Astrocyte (in vitro differentiated cells and primary cell): ENCODE measurements around the gene ITGA1. TPM values are rescaled to one million over a fixed set of nuclear protein-coding genes. Genes with fewer than 3 reads are reported as not detected.

Source experiments
- DNase-seq: peaks from one replicate; pipeline ENCODE4 v3.0.0-alpha.2; 2010; ENCODE audit warnings: low read depth
- FAIRE-seq: peaks from 2 replicates; lab custom pipeline; 2011; peaks lifted over from hg19 to GRCh38; lab: Jason Lieb, UNC
- H2AFZ ChIP-seq: 2 replicates; pipeline ENCODE4 v1.6.0; 2012; ENCODE audit warnings: low read depth, low read length, inconsistent platforms
- H3K27ac ChIP-seq: 2 replicates; pipeline ENCODE4 v1.5.1; 2011; ENCODE audit warnings: low read depth, low read length, inconsistent platforms
- H3K27me3 ChIP-seq: 2 replicates; pipeline ENCODE4 v1.6.0; 2011; ENCODE audit warnings: low read length, inconsistent platforms; ENCODE audit not compliant: insufficient read depth
- H3K36me3 ChIP-seq: 2 replicates; pipeline ENCODE4 v1.5.1; 2011; ENCODE audit warnings: low read length, inconsistent platforms; ENCODE audit not compliant: insufficient read depth
- H3K4me1 ChIP-seq: 2 replicates; pipeline ENCODE4 v1.5.1; 2011; ENCODE audit warnings: low read length, inconsistent platforms; ENCODE audit not compliant: insufficient read depth
- H3K4me2 ChIP-seq: 2 replicates; pipeline ENCODE4 v1.6.0; 2012; ENCODE audit warnings: low read length, inconsistent platforms
- H3K4me3 ChIP-seq: 2 replicates; pipeline ENCODE4 v1.5.1; 2011; ENCODE audit warnings: low read depth, mild to moderate bottlenecking, low read length, inconsistent platforms; ENCODE audit not compliant: insufficient read depth
- H3K79me2 ChIP-seq: 2 replicates; pipeline ENCODE4 v1.6.0; 2012; ENCODE audit warnings: mild to moderate bottlenecking, low read length, inconsistent platforms; ENCODE audit not compliant: insufficient read depth
- H3K9ac ChIP-seq: 2 replicates; pipeline ENCODE4 v1.6.0; 2012; ENCODE audit warnings: mild to moderate bottlenecking, low read length, inconsistent platforms
- H3K9me3 ChIP-seq: 2 replicates; pipeline ENCODE4 v1.5.1; 2012; ENCODE audit warnings: low read depth, mild to moderate bottlenecking, low read length, inconsistent platforms; ENCODE audit not compliant: insufficient read depth
- H4K20me1 ChIP-seq: 2 replicates; pipeline ENCODE4 v1.6.0; 2012; ENCODE audit warnings: low read length, inconsistent platforms; ENCODE audit not compliant: insufficient read depth
- H3K27ac Mint-ChIP-seq: one replicate; pipeline ENCODE4 v1.8.0; 2021; ENCODE audit warnings: mild to moderate bottlenecking, mixed read lengths; ENCODE audit not compliant: unreplicated experiment
- H3K27me3 Mint-ChIP-seq: one replicate; pipeline ENCODE4 v1.8.0; 2021; ENCODE audit warnings: low read depth, mixed read lengths; ENCODE audit not compliant: unreplicated experiment
- H3K36me3 Mint-ChIP-seq: one replicate; pipeline ENCODE4 v1.8.0; 2021; ENCODE audit warnings: low read depth, mixed read lengths; ENCODE audit not compliant: unreplicated experiment
- H3K4me1 Mint-ChIP-seq: one replicate; pipeline ENCODE4 v1.8.0; 2021; ENCODE audit warnings: low read depth, mixed read lengths; ENCODE audit not compliant: unreplicated experiment
- H3K4me3 Mint-ChIP-seq: one replicate; pipeline ENCODE4 v1.8.0; 2021; ENCODE audit warnings: mild to moderate bottlenecking, moderate library complexity, mixed read lengths; ENCODE audit not compliant: unreplicated experiment
- H3K9me3 Mint-ChIP-seq: one replicate; pipeline ENCODE4 v1.8.0; 2021; ENCODE audit warnings: mild to moderate bottlenecking, mixed read lengths; ENCODE audit not compliant: unreplicated experiment
- EZH2 ChIP-seq: IDR thresholded peaks from 2 replicates; pipeline ENCODE4 v1.6.1; 2012; ENCODE audit warnings: mild to moderate bottlenecking, low read length, inconsistent platforms; ENCODE audit not compliant: insufficient read depth
- total RNA-seq: library from RNA; stranded (reverse); gene quantifications from 2 replicates; pipeline ENCODE4 v1.2.1, GENCODE V29; 2021
- TF ChIP-seq, protein P1 (sequence below): IDR thresholded peaks from 2 replicates; pipeline ENCODE4 v1.5.1; 2011; ENCODE audit warnings: low read depth, mild to moderate bottlenecking, inconsistent platforms, low read length, moderate library complexity; ENCODE audit not compliant: insufficient read depth

The ITGA1 gene
- total RNA-seq, 1 donor from 2014 or later = 73.7 TPM

DNA sequence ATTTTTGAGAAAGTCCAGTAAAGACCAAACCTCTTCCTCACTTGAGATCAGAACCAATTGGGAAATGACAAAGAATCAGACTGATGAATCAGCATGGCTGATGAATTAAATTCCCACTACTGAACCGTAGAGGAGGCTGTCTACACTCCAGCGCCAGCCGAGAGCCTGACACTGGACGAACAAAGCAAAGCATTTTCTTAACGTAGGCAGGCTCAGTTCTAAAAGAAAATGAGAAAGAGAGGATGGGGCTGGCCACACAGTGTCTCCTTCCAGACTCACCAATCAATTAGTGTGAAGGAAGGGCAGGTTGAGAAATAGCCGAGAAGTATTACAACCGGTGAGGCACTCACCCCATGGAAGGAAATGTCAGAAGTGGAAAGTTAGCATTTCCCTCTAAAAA lies 49.4 kb downstream of the ITGA1 start:
- no peaks in the 10 kb centered on the region for H3K36me3 ChIP-seq
- FAIRE-seq (no peak), DNase-seq (peak; percentile 64)
- Mint-ChIP-seq H3K27ac (peak overlapping the region; percentile 75), H3K9me3 (no peaks in the 10 kb centered on the region), H3K4me1 (peaks cover 27% of the 10 kb centered on the region), H3K36me3 (no peaks in the 10 kb centered on the region), H3K27me3 (no peaks in the 10 kb centered on the region), H3K4me3 (no peak overlapping the region)
- H3K27ac ChIP-seq = peak overlapping the region; percentile 78
- no peaks in the 10 kb centered on the region for H3K27me3 ChIP-seq
- H3K9me3 ChIP-seq = no peaks in the 10 kb centered on the region
- H3K4me3 ChIP-seq = peak overlapping the region; percentile 24
- peak overlapping the region; percentile 79 for H3K4me2 ChIP-seq
- no peaks in the 10 kb centered on the region for H4K20me1 ChIP-seq
- peaks cover 26% of the 10 kb centered on the region for H3K4me1 ChIP-seq
- H3K79me2 ChIP-seq = no peaks in the 10 kb centered on the region
- TF ChIP-seq EZH2 = no peak
- TF ChIP-seq, protein P1, sequence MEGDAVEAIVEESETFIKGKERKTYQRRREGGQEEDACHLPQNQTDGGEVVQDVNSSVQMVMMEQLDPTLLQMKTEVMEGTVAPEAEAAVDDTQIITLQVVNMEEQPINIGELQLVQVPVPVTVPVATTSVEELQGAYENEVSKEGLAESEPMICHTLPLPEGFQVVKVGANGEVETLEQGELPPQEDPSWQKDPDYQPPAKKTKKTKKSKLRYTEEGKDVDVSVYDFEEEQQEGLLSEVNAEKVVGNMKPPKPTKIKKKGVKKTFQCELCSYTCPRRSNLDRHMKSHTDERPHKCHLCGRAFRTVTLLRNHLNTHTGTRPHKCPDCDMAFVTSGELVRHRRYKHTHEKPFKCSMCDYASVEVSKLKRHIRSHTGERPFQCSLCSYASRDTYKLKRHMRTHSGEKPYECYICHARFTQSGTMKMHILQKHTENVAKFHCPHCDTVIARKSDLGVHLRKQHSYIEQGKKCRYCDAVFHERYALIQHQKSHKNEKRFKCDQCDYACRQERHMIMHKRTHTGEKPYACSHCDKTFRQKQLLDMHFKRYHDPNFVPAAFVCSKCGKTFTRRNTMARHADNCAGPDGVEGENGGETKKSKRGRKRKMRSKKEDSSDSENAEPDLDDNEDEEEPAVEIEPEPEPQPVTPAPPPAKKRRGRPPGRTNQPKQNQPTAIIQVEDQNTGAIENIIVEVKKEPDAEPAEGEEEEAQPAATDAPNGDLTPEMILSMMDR = peak; percentile 17
- peak overlapping the region; percentile 73 for H3K9ac ChIP-seq
- H2AFZ ChIP-seq = peak overlapping the region; percentile 46

DNA sequence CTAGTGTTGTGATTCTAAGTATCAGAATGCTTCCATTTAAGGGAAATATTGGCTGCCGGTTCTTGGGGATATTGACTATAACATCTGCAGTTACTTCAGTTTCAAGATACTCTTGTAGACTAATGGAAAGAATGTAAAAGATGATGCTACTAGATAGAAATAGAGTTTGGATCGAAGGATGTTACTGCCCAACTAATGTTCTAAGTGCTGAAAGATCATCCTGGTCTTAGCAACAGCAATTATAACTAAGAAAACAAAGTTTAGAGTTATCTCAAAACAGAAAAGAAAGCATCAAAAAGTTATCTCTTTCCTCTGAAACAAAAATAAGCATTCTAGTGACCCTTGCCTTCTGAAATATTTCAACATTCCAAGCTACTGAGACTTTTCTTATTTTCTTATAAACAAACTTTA lies 49.9 kb downstream of the ITGA1 start:
- Histone ChIP-seq H3K27me3 (no peaks in the 10 kb centered on the region), H3K9ac (peak overlapping the region; percentile 73), H3K79me2 (no peaks in the 10 kb centered on the region), H3K36me3 (no peaks in the 10 kb centered on the region), H4K20me1 (no peaks in the 10 kb centered on the region), H3K4me1 (peaks cover 26% of the 10 kb centered on the region), H2AFZ (peak overlapping the region; percentile 46), H3K9me3 (no peaks in the 10 kb centered on the region), H3K4me2 (peak overlapping the region; percentile 79), H3K27ac (peak overlapping the region; percentile 78), H3K4me3 (no peak overlapping the region)
- H3K9me3 Mint-ChIP-seq = no peaks in the 10 kb centered on the region
- DNase-seq (peak; percentile 51), FAIRE-seq (peak; percentile 13)
- peak overlapping the region; percentile 75 for H3K27ac Mint-ChIP-seq
- TF ChIP-seq EZH2 = no peak
- TF ChIP-seq, protein P1 = no peak
- H3K27me3 Mint-ChIP-seq = no peaks in the 10 kb centered on the region
- no peaks in the 10 kb centered on the region for H3K36me3 Mint-ChIP-seq
- no peak overlapping the region for H3K4me3 Mint-ChIP-seq
- peaks cover 26% of the 10 kb centered on the region for H3K4me1 Mint-ChIP-seq

DNA sequence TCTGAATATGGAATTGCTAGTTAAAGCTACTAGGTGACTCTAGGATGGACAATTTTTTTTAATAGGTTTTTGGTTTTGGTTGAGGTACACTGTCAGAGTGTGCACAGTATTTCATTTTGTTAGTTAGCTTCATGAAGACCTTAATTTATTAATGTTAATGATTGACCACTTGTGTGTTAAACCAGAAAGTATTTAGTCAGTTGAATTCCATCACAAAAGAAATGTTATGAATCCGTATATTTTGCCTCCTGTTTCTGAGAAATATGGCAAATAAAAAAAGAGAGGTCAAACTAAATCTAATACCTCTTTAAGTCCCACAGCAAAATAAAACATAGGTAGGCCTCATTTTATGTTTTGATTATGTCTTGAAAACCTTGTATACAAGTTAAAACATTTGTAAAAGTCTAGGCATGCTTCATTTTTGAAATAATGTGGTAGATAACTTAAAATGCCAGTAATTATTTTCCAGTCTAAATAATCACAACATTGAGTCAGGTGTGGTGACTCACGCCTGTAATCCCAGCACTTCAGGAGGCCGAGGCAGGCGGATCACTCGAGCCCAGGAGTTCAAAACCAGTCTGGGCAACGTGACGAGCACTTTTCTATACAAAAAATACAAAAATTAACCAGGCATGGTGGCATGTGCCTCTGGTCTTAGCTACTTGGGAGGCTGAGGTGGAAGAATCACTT lies 50.8 kb downstream of the ITGA1 start:
- Mint-ChIP-seq H3K36me3 (no peaks in the 10 kb centered on the region), H3K9me3 (no peaks in the 10 kb centered on the region), H3K27ac (peak overlapping the region; percentile 75), H3K4me1 (peaks cover 26% of the 10 kb centered on the region), H3K4me3 (no peak overlapping the region), H3K27me3 (no peaks in the 10 kb centered on the region)
- peak overlapping the region; percentile 78 for H3K27ac ChIP-seq
- H3K79me2 ChIP-seq = no peaks in the 10 kb centered on the region
- no peak overlapping the region for H3K4me3 ChIP-seq
- H2AFZ ChIP-seq = no peak overlapping the region
- peak overlapping the region; percentile 79 for H3K4me2 ChIP-seq
- no peaks in the 10 kb centered on the region for H3K9me3 ChIP-seq
- H3K36me3 ChIP-seq = no peaks in the 10 kb centered on the region
- no peaks in the 10 kb centered on the region for H4K20me1 ChIP-seq
- H3K4me1 ChIP-seq = peaks cover 26% of the 10 kb centered on the region
- TF ChIP-seq, protein P1 = no peak
- TF ChIP-seq EZH2 = no peak
- DNase-seq = peak; percentile 61
- H3K9ac ChIP-seq = peak overlapping the region; percentile 73
- FAIRE-seq = peak; percentile 39
- no peaks in the 10 kb centered on the region for H3K27me3 ChIP-seq
